HL-60/S4 (cell line): ENCODE results near the gene TINAG.

Experiments
- in situ Hi-C: fragments of 300-500 bp; cut with MboI; formaldehyde crosslinking; loops from 2 replicates; pipeline ENCODE4 v1.14.3; 2022; ENCODE audit warnings: low sequenced_read_pairs

The TINAG gene, protein sequence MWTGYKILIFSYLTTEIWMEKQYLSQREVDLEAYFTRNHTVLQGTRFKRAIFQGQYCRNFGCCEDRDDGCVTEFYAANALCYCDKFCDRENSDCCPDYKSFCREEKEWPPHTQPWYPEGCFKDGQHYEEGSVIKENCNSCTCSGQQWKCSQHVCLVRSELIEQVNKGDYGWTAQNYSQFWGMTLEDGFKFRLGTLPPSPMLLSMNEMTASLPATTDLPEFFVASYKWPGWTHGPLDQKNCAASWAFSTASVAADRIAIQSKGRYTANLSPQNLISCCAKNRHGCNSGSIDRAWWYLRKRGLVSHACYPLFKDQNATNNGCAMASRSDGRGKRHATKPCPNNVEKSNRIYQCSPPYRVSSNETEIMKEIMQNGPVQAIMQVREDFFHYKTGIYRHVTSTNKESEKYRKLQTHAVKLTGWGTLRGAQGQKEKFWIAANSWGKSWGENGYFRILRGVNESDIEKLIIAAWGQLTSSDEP

DNA sequence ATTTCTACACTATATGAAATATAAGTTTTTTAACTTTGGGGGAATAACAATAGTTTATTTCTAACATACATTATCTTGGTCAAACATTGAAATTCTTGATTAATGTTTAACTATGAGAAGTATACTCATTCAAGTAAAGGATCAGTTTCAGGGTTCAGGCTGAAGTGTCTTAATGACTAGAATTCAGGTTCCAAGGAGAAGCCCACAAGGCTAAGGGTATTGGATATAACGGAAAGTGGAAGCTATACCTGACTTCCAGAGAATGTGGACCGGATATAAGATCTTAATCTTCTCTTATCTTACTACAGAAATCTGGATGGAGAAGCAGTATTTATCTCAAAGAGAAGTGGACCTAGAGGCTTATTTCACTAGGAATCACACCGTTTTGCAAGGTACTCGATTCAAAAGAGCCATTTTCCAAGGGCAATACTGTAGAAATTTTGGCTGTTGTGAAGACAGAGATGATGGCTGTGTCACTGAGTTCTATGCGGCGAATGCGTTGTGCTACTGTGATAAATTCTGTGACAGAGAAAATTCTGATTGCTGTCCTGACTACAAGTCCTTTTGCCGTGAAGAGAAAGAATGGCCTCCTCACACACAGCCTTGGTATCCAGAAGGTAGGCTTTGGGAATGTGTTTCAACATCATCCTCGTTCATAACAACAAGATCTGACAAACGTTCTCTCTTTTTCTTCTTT lies at the start of gene TINAG:
Gene TINAG, plus strand, starts transcription at position 153 of the 697 bp plus-strand sequence. Its CDS starts 110 bp downstream, at position 263.
- in situ Hi-C loops, result no loop called here

GRCh38 chr6:54260025-54260424 lies 48.2 kb upstream of the TINAG start:
- in situ Hi-C loops, result no loop called here

- in situ Hi-C loops, result no loop called here
Measured at GRCh38 chr6:54262499-54262898, 45.7 kb upstream of the TINAG start.

DNA sequence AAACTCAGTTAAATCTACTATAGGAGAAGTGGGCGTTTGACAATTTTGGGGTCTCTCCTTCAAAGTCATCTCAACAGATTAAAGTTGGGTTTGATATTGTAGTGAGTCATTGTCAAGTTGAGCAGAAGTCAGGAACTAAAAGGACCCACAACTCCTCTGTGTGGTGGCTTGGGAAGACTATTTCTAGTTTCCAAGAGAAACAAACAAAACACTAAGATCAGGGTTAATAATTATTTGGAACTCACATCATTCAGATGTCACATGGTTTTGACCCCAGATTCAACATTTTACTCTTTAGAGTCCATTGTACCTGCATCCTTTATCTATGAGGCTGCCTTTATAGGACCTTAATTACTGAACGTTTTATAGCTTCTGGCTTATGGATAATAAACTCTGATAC lies 45.3 kb upstream of the TINAG start:
- in situ Hi-C loops, result no loop called here

DNA sequence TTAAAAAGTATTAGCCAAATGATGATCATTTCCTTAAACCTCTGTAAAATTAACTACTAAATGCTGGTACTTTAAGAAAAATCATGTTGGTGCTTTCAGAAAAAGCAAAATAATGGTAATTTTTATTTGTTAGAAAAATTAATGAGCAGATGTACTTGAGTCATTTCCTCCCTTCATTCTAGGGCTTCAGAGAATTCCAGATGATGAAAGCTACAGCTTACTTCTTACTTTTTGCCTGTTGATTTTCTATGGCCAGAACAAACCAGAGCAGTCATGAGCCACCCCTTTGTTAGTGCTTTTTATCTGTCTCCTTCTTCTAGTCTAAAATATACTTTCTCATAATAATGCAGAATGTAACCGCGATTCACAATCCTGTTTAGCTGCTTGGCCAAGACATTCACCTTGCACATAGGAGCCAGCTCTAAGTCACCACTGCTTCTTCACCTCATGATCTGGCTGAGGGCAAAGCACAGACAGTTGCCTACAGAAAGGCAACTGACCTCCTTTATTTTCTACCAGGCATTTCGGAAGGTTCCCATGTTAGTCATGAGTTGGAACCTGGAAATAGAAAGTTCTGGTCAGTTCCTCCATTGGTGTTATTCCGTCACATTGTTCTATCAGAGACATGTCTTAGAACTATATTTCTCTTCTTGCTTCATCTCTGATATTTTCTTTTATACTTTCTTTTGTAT lies 43.5 kb upstream of the TINAG start:
- in situ Hi-C loops, result no loop called here

DNA sequence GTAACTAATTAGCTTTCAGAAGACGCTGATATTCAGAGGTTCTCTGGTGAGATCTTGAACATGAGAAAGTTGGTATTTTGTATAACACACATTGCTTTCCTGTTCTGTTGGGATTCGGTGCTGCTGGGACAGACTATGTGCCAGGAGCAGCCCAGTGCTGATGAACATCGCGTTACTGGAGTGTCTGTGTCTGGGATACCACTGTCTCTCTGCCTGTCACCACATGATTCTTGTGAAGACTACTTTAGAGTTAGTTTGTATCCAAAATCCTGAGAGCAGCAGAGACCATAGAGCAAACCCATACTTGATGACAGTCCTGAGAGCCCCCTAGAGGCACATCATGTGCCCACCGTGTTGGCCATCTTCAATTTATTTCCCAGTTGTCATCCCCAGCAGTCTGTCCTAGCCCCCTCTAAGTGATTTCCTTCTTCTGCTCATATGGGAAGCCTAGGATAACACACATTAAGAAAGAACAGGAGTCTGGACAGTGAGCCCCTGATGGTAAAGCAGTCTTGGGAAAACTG lies 41.8 kb upstream of the TINAG start:
- in situ Hi-C loops, result no loop called here

- in situ Hi-C loops, result no loop called here
Measured at GRCh38 chr6:54267798-54268197, 40.4 kb upstream of the TINAG start.

DNA sequence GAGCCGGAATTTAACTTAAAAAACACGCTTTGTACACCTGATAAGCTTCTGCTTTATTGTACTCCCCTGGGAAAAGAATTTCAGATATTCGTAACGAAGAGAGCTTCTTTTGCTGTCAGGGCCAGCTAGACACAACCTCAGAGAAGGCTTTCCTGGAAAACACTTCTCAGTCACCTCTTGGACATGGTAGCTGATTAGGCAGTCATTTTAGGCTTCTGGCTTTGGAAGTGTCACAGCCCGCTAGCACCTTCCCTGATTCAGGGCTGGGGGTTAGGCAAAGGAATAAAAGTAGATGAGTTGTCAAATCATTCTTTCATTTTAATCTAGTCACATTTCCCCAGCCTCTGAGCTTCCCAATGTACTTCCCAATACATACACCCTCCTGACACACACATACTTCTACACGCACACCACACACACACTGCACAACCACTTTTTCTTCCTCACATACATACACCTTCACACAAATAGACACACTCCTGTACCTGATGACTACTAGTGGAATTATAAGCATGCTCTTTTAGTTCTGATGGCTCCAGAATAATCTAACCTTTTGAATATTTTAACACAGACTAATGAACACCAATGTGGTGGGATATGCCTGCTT lies 34.9 kb upstream of the TINAG start:
- in situ Hi-C loops, result no loop called here

DNA sequence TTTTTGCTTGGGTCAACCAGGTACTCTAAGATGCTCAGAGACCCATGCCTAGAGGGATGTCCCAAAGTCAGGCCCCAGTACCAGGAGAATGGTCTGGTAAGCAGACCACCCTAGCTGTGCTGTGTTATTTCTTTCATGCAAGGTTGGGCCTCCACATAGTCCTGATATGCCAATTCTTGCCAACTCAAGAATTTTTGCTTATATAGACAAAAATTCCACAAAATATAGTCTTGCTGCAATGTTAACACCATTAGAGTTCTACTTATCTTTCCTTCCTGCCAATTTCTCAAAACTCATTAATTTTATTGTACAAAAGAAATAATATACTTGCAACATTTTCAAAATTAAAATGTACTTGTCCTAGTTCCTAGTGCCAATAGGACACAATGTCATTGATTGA lies 33.9 kb upstream of the TINAG start:
- in situ Hi-C loops, result no loop called here

DNA sequence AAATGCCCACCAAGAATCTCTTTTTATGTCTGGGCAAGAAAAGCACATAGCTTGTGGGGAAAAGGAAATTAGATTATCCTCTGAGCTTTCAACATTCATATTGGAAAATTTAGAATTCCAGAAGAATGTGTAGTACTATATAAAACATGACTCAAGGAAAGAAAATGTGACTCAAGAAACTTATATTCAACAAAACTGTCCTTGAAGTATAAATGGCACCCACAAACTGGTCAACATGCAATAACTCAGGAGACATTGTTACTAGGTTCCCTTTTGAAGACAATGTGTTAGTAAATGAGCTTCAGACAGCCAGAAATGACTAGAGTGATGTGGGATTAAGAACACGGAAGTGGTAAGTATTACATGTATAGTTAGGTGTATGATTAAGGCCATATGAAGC lies 26.1 kb upstream of the TINAG start:
- in situ Hi-C loops, result no loop called here

- in situ Hi-C loops, result no loop called here
Measured at GRCh38 chr6:54284161-54284860, 23.9 kb upstream of the TINAG start.

DNA sequence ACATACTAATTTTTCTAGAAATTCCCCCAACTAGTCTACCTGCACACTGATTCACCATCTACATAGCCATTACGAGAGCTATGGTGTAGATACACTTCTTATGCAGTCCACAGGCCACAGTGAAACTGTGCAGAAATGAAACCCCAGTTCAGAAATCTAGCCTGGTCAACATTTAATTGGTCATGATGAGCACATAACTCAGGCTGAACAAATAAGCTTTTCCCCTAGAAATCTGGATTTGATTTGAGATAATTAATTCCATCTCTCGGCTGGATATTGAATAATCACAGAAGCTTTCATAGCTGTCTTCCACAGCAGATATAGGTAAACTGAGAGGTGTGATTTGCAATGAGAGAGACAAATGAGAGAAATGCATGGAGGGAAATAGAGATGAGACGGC lies 22.6 kb upstream of the TINAG start:
- in situ Hi-C loops, result no loop called here

- in situ Hi-C loops, result no loop called here
Measured at GRCh38 chr6:54286141-54286540, 22.1 kb upstream of the TINAG start.

DNA sequence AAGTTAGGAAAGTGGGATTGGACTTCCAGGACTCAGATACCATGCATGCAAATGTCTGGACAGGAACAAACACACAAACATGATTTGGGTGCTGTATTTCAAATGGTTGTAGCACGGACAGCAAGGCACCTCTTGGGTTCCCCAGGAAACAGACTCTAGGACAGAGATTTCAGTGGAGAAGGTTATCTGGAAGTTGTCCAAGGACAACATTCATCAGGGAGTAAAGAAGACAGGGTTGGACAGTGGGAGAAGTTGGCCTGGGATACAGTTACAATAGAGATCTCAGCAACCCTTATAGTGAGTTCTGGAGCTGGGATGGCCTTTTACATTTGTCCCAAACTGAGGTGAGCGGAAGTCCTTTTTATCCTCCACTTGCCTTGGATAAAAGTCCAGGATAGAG lies 19.8 kb upstream of the TINAG start:
- in situ Hi-C loops, result no loop called here

- in situ Hi-C loops, result no loop called here
Measured at GRCh38 chr6:54289426-54289825, 18.8 kb upstream of the TINAG start.

- in situ Hi-C loops, result no loop called here
Measured at GRCh38 chr6:54291146-54291545, 17.1 kb upstream of the TINAG start.

DNA sequence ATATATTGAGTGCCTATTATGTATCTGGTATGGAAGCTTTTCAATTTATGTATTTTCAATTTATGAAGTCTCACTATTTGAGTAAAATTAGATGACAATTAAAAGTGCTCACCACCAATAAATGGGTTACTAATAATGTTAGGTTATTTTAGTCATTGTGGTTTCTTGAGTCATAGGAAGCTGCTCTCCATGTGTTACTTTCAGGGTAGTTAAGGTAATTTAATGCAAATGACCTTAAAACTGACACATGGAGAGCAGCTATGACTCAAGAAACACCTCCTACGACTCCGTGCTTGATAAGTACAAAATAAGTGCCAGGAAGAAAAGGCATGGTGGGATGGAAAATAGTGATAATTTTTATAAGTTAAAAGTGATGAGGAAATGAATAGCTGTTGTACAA lies 16.5 kb upstream of the TINAG start:
- in situ Hi-C loops, result no loop called here

GRCh38 chr6:54294965-54295532 lies 13.2 kb upstream of the TINAG start:
- in situ Hi-C loops, result no loop called here

DNA sequence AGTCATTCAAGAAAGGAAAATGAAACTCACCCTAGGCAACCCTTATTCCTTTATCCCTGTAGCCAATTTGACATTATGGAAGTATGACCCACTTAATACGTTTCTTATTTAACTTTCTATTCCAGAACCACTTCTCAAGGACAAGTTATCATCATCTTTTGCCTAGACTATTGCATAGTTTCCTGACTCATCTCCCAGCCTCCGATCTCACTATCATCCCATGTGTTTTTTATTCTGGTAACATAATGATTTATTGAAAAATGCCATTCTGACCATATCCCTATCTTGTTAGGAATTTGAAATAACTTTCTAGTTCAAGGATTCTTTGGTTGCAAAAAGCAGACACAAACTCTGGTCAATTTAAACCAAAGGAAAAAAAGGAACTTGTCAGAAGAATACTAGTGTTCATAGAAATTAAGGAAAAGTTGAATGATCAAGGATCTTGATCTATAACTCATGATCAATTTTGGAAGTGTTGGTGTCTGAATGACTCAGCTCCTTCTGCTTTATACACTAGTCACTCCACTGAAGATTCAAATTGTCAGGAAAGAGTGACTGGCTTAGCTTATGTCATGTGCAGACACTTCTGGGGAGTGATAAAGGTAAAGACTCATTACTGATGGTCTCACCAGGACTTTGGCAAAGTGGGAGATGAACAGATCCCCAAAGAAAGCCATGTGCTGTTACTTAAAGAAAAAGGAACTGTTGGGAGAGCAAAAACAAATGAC lies 8.5 kb upstream of the TINAG start:
- in situ Hi-C loops, result no loop called here
